ENCODE data around the gene CLIC1. TPM values are rescaled to one million over a fixed set of nuclear protein-coding genes. Genes with fewer than 3 reads are reported as not detected.
A peak's percentile ranks its signal among the peaks of the same experiment; 100 is the strongest.

CLIC1 gene
- total and polyA plus RNA-seq, 7 donors: 172 to 668 (median 251) TPM

DNA sequence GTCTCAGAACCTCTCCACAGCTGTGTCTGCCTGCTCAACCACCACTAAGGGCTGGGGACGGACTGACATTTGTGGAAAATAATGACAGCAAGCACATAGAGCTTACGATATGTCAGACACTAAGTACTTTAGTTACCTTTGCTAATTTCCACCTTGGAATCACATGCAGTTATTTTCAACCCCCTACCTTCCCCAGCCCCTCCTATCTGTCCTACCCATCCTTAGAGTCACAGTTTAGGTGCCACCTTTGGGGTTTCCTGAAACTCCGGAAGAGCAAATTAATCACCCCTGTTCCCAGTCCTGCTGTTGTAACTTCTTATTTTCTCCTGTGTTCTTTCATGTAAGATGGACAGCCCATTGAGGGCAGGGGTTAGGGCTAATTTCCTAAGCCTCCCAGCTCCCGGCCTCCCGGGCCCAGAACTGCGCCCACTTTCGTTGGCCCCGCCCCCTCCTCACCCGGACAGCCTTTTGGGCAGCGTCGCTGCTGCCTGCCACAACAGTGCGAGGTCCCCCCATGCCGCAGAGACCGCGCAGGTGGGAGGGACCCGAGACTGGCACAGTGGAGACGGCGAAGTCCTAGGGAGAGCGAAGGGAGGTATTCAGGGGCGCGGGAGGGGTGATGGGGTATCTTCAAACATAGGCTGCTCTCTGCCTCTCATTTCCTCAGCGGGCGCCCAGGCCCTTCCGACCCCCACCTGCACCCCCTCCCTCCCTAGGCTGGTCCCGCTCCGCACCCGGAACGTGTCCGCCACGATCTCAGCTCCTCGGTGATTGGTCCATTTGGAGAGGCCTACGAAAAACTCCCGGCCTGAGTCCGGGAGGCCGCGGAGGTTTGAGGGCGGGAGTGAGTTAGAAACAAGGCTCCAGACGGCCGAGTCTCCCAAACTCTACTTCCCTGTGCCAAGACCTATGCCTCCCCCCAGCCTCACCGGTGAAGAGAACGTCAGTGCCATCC, 8.3 kb downstream of the CLIC1 start:
- intact Hi-C loops (cut with DNase I): loop anchor here (1.0 to 5.0 kb wide), 3 partner anchors 25 to 103 kb away; partner anchors contain the start of genes ABHD16A and LY6G5C
- Histone ChIP-seq H3K27me3 (no peaks in the 10 kb centered on the region), H3K9me3 (no peaks in the 10 kb centered on the region), H3K4me1 (peaks cover 0 to 24% (median 20%) of the 10 kb centered on the region in 4 donors), H3K4me3 (peak overlapping the region; percentile 78 to 95 (median 84)), H3K27ac (peak overlapping the region; percentile 96 to 99 (median 98)), H3K36me3 (peaks cover 23 to 47% (median 33%) of the 10 kb centered on the region in 4 donors)
- 78 to 90% methylated on average over 41 of the region's 41 CpGs for WGBS, 2 donors
- TF ChIP-seq POLR2AphosphoS5 (IDR thresholded peaks at IDR 0.05): no peak
- TF ChIP-seq EP300 (IDR thresholded peaks at IDR 0.05): no peak
- TF ChIP-seq, protein P1, sequence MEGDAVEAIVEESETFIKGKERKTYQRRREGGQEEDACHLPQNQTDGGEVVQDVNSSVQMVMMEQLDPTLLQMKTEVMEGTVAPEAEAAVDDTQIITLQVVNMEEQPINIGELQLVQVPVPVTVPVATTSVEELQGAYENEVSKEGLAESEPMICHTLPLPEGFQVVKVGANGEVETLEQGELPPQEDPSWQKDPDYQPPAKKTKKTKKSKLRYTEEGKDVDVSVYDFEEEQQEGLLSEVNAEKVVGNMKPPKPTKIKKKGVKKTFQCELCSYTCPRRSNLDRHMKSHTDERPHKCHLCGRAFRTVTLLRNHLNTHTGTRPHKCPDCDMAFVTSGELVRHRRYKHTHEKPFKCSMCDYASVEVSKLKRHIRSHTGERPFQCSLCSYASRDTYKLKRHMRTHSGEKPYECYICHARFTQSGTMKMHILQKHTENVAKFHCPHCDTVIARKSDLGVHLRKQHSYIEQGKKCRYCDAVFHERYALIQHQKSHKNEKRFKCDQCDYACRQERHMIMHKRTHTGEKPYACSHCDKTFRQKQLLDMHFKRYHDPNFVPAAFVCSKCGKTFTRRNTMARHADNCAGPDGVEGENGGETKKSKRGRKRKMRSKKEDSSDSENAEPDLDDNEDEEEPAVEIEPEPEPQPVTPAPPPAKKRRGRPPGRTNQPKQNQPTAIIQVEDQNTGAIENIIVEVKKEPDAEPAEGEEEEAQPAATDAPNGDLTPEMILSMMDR (IDR thresholded peaks at IDR 0.05): no peak
- no peak for TF ChIP-seq POLR2A (IDR thresholded peaks at IDR 0.05)
- DNase-seq: peak; percentile 81

DNA sequence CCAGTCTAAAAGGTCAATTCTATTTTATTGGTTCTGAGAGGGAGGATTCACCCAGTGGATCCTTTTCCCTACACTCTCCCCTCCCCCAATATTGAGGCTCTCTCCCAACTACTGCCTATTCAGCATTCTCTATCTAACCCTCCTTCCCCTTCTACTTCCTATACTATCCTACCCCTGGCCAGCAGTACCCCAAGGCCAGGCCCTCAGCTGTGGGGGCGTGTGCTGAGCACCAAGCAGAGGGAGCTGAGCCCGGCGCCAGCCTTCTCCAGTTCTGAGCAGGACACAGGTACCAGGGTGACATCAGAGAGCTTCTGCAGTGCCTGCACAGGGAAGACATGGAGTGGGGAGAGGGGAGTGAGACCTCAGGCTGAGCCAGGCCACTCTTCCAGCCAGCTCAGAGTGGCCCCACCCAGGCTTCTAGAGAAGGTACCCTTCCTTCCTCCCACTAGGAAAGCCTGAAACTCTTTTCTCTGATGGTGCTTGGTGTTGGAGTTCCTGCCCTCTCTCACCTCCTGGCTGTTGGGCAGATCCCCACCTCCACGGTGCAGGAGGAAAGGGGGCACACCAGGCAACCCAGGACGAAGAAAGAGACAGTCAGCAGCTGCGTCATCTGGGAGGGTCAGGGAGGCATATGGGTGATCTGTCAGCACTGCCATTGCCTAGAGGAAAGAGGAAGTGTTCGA, 9.2 kb downstream of the CLIC1 start:
- TF ChIP-seq POLR2AphosphoS5 (IDR thresholded peaks at IDR 0.05): no peak
- TF ChIP-seq POLR2A (IDR thresholded peaks at IDR 0.05): no peak
- TF ChIP-seq, protein P1 (IDR thresholded peaks at IDR 0.05): no peak
- no peak for TF ChIP-seq EP300 (IDR thresholded peaks at IDR 0.05)
- H3K36me3 ChIP-seq: peaks cover 19 to 39% (median 25%) of the 10 kb centered on the region in 4 donors
- peak overlapping the region; percentile 12 to 99 (median 97) for H3K27ac ChIP-seq
- DNase-seq: peak; percentile 73
- peaks cover 0 to 24% (median 20%) of the 10 kb centered on the region in 4 donors for H3K4me1 ChIP-seq
- peak overlapping the region in 1 of 4 donors; percentile 78 for H3K4me3 ChIP-seq
- no peaks in the 10 kb centered on the region for H3K9me3 ChIP-seq
- intact Hi-C loops (cut with DNase I): loop anchor here (5.0 kb wide), 1 partner anchor 45 kb away; the partner anchor contains the start of gene LY6G5C
- H3K27me3 ChIP-seq: no peaks in the 10 kb centered on the region
- 61 to 67% methylated on average over 7 of the region's 7 CpGs for WGBS, 2 donors

DNA sequence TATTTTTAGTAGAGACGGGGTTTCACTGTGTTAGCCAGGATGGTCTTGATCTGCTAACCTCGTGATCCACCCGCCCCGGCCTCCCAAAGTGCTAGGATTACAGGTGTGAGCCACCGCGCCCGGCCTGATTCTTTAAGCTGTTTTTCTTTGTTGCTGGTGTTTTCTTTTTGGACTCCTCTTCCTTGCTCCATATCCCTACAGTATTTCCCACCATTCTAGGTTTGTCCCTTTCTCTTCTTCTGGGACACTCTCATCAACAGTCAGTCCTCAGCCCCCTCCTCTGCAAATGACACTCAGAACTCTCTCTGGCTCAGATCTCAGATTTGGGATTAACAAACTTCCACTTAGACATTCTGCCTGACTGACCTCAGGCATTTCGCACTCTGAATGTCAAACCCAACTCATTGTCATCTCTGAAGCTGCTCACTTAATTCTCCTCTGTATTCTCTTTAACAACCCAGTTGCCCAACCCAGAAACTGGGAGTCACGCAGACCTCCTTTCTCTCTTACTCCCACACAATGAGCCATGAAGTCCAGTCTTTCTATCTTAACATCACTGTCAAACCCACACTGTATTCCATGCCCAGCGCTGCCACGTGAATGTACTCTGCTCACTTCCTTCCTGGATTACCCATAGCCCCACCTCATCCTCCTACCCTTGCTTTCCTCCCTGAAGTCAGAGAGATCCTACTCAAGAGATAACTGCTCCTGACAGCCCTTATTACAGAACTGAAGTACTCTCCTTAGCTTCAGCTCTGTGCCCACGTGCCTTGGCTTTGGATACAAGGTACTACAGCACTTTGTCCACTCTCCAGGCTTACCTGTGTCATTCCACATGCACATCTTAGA, 10.6 kb downstream of the CLIC1 start:
- DNase-seq: no peak
- Histone ChIP-seq H3K9me3 (no peaks in the 10 kb centered on the region), H3K27me3 (no peaks in the 10 kb centered on the region), H3K4me1 (peaks cover 0 to 23% (median 19%) of the 10 kb centered on the region in 4 donors), H3K4me3 (no peak overlapping the region), H3K36me3 (peaks cover 8 to 24% (median 15%) of the 10 kb centered on the region in 4 donors), H3K27ac (no peak overlapping the region)
- intact Hi-C loops (cut with DNase I): loop anchor here (5.0 kb wide), 1 partner anchor 43 kb away; the partner anchor contains the start of gene LY6G5C
- TF ChIP-seq, protein P1 (IDR thresholded peaks at IDR 0.05): no peak
- TF ChIP-seq EP300 (IDR thresholded peaks at IDR 0.05) (no peak), POLR2AphosphoS5 (IDR thresholded peaks at IDR 0.05) (no peak), POLR2A (IDR thresholded peaks at IDR 0.05) (no peak)
- WGBS, 2 donors: 83 to 86% methylated on average over 12 of the region's 12 CpGs

Data from sigmoid colon (tissue), 7 donors.